ENCODE measurements around the gene LRIG3. TPM values are rescaled to one million over a fixed set of nuclear protein-coding genes. Genes with fewer than 3 reads are reported as not detected.
A peak's percentile ranks its signal among the peaks of the same experiment; 100 is the strongest.
"Not testable (repeated sequence)": the region's sequence is repeated elsewhere in the genome, so short reads cannot be mapped to it uniquely, and the experiment has no call there.

The LRIG3 gene, protein sequence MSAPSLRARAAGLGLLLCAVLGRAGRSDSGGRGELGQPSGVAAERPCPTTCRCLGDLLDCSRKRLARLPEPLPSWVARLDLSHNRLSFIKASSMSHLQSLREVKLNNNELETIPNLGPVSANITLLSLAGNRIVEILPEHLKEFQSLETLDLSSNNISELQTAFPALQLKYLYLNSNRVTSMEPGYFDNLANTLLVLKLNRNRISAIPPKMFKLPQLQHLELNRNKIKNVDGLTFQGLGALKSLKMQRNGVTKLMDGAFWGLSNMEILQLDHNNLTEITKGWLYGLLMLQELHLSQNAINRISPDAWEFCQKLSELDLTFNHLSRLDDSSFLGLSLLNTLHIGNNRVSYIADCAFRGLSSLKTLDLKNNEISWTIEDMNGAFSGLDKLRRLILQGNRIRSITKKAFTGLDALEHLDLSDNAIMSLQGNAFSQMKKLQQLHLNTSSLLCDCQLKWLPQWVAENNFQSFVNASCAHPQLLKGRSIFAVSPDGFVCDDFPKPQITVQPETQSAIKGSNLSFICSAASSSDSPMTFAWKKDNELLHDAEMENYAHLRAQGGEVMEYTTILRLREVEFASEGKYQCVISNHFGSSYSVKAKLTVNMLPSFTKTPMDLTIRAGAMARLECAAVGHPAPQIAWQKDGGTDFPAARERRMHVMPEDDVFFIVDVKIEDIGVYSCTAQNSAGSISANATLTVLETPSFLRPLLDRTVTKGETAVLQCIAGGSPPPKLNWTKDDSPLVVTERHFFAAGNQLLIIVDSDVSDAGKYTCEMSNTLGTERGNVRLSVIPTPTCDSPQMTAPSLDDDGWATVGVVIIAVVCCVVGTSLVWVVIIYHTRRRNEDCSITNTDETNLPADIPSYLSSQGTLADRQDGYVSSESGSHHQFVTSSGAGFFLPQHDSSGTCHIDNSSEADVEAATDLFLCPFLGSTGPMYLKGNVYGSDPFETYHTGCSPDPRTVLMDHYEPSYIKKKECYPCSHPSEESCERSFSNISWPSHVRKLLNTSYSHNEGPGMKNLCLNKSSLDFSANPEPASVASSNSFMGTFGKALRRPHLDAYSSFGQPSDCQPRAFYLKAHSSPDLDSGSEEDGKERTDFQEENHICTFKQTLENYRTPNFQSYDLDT
- 28.9 and 39.8 TPM in 2 replicates for total RNA-seq

DNA sequence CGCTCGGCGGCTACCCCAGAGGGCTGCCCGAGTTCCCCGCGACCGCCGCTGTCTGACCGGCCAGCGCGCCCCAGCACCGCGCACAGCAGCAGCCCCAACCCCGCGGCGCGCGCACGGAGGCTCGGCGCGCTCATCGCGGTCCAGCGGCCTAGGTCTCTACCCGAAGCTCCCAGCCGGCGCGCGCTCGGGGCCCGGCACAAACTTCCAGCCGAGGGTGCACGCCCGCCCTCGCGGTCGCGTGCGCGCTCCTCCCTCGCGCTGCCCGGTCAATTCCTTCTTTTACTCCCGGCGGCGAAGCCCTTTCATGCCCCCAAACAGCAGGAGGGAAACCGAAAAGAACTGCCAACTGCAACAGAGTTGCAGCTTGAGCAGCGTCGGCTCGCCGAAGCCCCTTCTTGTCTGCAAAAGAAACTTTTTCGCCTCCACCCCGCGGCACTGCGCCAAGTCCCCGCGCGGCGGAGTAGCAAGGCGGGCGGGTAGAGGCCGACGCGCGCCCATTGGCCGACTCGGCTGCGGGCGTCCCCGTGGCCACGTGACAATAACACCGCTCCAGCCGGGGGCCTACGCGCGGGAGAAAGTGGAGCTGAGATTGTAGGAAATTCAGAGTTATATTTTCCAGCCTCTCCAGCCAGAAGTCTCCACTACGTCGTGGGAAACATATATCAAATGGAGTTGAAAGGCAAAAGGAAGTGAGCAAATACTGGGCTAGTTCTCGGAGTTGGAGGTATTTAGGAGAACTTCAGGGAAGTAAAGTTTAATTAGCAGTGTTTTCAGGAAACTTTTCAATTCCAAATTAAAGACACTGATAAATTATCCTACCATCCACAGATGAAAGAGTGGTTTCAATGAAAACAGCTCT lies at the start of gene LRIG3:
Gene LRIG3 (minus strand): TSS at position 403 of the 859 bp plus-strand sequence. CDS start 269 bp downstream, at position 134.
- peak; percentile 97 for DNase-seq

DNA sequence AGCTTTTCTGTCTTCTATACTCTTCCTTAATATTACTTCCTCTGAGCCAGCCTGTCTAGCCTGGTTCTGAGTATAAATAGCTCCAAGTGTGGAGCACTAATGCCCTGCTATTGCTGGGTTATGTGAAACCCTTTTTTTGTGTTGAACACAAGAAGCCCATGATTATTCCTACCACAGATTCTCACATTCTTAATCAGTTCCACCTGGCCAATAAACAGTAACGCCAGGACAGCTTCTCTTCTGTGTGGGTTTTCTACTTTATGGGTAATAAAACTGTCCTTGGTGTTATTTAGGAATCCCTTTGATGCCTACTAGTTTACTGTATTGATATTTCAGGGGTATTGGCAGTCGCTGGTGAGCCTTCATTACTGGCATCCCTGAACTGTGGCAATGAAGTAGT lies 48.9 kb upstream of the LRIG3 start:
- DNase-seq: no peak

DNA sequence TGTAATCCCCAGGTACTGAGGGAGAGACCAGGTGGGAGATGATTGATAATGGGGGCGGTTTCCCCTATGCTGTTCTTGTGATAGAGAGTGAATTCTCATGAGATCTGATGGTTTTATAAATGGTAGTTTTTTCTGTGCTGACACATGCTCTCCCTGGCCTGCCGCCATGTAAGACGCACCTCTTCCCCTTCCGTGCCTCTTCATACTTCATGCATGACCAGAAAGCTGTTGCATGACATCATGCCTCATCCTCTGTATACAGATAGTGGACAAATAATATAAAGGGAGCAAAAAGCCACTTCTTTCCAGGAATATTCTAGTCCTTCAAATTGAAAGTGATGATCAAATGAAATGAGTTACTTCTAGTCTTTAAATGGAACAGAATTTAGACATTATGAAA lies 47.3 kb upstream of the LRIG3 start:
- no peak for DNase-seq

DNA sequence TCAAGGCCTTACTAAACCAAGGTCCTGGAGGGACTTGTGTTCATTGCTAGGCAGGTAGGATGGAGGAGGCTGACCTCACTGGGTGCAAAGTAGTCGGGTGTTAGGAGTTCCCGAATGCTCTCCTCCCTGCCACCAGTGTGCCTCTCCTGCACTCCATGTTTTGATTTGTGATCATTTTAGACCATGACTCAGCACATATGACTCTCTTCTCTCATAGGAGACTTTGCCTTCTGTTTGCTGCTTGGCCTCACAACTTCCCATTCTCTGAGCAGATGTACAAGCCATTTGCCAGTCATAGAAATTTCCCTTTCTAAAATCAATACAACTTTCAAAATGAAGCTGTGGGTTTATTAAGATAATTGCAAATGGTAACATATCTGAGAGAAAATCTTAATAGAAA lies 46.6 kb upstream of the LRIG3 start:
- DNase-seq: no peak

DNA sequence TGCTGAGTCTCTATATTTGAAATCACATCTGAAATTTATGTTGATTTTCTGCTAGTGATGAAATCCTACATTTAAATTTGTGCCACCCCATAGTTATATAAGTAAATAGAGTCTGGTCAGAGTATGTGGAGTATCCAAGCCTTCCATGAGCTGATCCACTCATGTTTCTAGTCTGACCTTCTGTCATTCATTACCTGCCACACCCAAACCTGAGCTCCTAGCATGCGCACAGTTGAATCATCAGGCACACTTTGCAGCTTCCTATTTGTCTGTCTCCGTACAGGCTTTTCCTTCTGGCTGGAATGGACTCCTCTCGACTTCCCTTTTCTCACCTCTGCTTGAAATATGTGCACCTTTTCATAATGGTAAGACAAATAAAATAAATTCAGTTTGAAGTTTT lies 45.3 kb upstream of the LRIG3 start:
- DNase-seq: no peak

DNA sequence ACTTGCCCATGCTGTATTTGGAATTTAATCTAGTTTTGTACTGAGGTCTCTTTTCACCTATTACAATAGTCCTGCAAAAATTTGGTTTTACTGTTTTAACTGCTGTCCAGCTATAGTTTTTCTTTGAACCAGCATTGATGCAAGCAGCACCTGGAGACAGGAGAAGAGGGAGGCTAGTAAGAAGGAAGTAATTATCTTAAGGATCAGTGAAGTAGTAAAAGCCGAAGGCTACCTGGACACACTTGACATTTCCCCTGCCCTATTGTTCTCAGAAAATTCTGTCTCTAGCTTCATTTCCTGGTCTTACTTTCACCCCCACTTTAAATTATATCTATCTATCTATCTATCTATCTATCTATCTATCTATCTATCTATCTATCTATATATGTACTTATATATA lies 43.5 kb upstream of the LRIG3 start:
- no peak for DNase-seq

DNA sequence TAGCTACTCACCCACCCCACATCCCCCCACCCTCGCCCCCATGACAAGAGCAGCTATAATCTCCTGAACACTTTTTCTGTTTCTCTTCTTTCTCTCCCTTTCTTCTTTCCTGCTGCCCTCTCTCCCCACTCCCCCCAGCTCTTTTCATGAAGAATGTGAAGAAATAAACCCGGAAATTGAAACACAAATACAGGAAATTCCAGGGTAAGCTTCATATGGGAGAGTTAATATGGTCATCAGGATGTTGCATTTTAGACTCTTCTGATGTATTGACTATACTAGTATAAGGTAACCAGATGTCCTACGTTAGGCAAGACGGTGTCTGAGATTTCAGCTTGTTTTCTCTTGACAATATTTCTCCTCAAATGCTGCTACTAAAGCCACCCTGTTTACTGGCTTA lies 41.6 kb upstream of the LRIG3 start:
- peak; percentile 50 for DNase-seq

DNA sequence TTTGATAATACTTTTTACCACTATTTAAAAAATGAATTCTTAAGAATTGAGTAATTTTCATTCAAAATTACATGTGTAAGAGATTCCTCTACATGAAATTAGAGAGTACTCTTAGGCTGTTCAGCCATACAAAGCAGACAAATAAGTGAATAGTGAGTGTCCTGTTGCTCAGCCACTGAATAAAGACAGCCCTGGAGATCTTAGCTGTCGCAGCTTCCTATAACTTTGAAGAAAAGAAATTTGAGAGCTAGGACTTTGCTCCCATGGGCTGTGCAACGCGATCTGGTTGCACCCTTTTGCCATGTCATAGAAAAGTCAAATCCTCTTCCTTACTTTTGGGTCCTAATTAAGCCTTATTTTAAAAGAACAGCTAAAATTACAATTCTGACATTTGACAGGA lies 40.9 kb upstream of the LRIG3 start:
- no peak for DNase-seq

DNA sequence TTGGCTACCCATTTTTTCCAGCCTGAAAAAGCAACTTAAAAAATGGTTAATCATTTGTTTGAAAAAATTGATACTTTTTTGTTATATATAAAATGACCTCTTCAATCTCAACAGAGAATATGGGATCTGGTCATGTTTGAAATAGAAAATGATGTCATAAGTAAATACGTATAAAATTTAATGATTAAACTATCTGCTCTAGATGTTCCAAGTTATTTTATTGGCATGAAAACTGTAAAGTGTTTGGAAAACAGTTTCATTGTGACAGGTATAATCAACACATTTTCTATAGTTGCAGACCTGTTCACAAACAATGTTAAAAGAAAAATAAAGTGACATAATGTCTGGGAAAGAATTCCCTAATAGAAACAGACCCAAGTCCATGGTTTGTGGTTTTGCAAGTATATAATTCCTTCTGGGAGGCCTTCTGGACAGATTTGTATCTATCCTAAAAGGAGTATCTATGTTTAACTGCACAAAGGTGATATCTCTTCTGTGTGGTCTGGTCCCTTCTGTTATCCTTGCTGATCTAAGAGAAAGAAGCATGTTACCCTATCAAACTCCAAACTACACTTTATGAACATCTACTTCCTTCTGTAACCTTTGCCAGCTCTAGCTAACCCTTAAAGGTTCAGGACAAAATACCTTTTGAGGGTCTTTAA lies 39.5 kb upstream of the LRIG3 start:
- no peak for DNase-seq

DNA sequence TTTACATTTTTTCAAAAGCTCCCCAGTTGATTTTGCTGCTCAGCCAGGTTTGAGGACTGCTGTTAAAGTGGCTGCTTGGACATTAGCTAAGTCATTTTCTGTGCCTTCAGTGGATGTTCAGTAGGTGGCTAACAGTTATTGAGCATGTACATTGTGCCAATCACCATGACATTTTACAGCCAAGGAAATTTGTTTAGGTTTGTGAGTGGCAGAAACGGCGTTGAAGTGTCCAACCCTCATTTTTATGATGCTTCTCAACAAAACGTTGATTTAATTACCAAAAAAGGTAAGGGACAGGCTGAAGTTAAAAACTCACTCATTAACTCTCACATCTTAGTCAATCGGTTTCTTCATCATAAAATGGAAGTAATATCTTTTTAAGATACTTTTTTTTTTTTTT lies 37.0 kb upstream of the LRIG3 start:
- no peak for DNase-seq

DNA sequence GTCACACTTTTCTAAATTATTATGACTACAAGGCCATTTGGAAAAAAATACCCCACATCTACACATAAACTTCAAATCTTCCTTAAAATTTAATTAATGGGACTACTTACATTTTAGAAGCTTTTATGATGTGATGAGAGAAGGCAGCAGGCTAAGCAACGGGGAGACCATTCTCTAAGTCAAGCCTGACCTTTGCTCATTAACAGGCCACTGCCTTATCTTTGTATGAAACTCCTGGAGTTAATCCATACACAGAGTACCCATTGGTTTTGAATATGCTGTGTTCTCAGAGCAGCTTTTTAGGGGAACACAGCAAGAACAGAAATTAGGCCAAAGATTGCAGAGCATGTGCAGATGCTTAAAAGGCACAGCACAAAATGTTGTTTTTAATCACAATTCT lies 35.5 kb upstream of the LRIG3 start:
- DNase-seq: no peak

DNA sequence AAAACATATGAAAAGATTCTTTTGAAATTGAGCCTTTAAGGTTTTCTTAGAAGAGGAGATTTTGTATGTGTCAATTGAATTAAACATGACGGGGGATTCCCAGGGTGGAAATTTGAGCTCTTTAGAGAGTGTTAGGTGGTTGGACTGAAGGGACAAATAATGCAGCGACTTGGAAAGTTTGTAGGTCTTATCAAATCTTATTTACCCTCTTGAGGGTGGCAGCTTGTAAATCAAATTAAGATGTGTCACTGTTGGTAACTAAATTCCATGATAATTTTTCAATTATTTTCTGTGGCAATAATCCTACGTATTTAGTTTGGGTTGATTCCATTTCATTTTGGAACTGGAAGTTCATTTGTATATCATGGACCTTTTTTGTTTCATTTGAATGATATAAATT lies 33.7 kb upstream of the LRIG3 start:
- DNase-seq: no peak

DNA sequence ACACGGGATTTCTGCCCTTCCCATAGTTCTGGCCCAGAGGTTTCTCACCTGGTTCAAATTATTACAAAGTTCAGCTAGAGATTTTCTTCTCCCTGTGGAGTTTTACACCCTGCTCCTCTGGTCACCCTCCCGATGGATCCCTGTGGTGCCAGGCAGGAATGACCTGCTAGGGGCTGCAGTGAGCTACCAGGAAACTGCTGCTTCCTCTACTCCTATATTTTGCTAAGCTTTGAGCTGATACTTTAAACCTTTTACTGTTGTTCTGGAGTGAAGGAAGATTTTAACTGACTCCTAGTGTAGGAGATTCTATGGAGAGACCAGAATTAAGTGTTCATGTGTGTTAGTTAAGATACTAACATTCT lies 30.4 kb upstream of the LRIG3 start:
- DNase-seq: peak; percentile 27

DNA sequence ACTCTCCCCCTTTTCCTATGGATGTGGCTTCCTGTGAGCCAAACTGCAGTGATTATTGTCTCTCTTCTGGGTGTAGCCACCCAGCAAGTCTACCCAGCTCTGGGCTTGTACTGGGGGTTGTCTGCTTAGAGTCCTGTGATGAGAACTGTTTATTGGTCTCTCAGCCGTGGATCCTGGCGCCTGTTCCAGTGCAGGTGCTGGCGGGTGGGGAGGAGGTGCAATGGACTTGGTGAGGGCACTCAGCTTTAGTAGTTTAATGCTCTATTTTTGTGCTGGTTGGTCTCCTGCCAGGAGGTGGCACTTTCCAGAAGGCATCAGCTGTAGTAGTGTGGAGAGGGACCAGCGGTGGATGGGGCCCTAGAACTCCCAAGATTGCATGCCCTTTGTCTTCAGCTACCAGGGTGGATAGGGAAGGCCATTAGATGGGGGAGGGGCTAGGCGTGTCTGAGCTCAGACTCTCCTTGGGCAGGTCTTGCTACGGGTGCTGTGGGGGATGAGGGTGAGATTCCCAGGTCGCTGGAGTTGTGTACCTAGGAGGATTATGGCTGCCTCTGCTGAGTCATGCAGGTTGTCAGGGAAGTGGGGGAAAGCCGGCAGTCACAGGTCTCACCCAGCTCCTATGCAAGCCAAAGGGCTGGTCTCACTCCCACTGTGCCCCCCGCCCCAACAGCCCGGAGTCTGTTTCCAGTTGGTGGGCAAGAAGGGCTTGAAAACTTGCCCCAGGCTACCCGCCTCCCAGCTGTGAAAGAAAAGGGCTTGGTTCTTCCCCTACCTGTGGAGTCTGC lies 29.8 kb upstream of the LRIG3 start:
- not testable (repeated sequence) for DNase-seq

DNA sequence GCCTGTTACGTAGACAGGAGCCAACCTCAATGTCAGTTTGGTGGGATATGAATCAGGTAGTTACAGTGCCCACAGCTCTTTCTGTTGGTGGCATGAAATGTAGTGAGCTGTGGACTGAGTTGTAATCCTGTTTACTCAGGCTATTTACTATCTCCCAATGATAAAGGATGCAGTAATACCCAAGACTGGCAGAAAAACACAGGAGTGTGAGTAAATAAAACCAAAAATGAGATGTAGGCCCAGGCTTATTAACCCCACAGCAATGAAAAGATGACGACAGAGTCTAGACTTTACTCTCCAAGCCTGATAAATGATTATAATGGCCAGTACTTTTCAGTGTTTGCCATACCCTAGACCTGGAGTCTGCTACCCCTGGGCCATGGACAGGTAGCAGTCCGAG lies 22.8 kb upstream of the LRIG3 start:
- no peak for DNase-seq

DNA sequence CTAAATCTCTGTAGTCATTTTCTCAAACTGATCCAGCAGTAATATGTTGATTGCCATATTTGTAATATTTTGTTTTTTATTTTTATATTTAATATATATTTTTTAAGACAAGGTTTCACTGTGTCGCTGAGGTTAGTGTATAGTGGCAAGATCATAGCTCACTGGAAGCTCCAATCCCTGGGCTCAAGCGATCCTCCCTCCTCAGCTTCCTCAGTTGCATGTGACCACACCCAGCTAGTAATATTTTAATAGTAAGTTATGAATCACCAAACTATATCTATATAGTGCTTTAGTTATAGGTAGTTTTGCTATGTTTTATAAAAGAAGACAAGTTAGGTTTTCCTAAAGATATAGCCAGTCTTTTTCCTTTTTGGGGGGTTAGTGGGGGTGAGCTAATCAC lies 22.0 kb upstream of the LRIG3 start:
- no peak for DNase-seq

DNA sequence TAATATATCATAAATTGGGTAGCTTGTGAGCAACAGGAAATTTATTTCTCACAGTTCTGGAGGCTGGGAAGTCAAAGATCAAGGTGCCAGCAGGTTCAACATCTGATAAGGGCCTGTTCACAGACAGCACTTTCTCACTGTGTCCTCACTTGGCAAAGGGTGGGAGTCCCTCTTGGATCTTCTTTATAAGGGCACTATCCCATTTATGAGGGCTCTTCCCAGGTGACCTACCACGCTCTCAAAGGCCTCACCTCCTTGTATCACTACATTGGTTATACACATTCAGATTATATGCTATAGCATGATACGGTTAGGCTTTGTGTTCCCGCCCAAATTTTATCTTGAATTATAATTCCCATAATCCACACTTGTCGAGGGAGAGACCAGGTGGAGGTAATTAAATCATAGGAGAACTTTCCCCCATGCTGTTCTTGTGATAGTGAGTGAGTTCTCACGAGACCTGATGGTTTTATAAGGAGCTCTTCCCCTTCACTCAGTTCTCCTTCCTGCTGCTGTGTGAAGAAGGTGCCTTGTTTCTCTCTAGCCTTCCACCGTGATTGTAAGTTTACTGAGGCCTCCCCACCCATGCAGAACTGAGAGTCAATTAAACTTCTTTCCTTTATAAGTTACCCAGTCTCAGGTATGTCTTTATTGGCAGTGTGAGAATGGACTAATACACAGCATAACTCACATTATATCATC lies 19.2 kb upstream of the LRIG3 start:
- no peak for DNase-seq

DNA sequence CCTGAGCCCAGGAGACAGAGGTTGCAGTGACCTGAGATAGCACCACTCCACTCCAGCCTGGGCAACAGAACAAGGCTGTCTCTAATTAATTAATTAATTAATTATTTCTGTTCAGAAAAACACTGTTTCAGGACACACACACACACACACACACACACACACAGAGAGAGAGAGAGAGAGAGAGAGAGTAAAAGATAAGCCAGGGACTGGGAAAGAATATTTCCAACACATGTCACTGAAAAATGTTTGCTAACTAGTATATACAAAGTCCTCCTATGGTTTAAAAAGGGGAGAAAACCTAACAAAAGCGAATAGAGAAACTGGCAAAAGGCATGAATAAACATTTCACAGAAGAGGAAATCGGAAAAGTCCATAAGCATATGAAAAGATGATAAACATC lies 18.1 kb upstream of the LRIG3 start:
- DNase-seq: no peak

DNA sequence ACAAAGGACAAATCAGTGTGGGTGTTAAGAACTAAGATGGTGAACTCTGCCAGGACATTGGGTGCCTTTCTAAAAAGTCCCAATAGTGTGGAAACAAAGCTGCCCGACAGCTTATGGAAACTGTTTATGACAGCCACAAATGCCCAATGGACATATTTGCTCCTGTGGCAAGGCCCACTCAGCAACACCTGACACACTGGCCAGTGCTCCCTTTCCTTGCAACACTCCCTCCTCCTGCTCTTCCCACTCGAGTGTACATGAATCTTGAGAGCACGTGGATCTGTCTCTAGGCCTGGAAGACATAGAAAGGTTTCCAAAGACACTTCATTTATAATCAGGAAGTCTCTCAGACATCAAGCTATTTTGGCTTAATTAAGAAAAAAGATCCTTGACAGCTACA lies 14.2 kb upstream of the LRIG3 start:
- DNase-seq: no peak

Measured in dermis blood vessel endothelial cell (primary cell).